ENCODE data around the gene TTL.
A peak's percentile ranks its signal among the peaks of the same experiment; 100 is the strongest.
"Not testable (repeated sequence)": the region's sequence is repeated elsewhere in the genome, so short reads cannot be mapped to it uniquely, and the experiment has no call there.

The TTL gene

GRCh38 chr2:112524276-112524675 is 42.3 kb downstream of the TTL start:
- DNase-seq, result not testable (repeated sequence)

GRCh38 chr2:112528541-112528940 is 46.6 kb downstream of the TTL start:
- no peak for DNase-seq

- no peak for DNase-seq
Observed at GRCh38 chr2:112529757-112530156, 47.8 kb downstream of the TTL start.

GRCh38 chr2:112530728-112531127 is 48.8 kb downstream of the TTL start:
- DNase-seq, result no peak

- no peak for DNase-seq
Observed at GRCh38 chr2:112534826-112535225, 52.9 kb downstream of the TTL start.

GRCh38 chr2:112536665-112537064 is 54.7 kb downstream of the TTL start:
- DNase-seq, result not testable (repeated sequence)

- no peak for DNase-seq
Observed at GRCh38 chr2:112539306-112539705, 57.4 kb downstream of the TTL start.

- no peak for DNase-seq
Observed at GRCh38 chr2:112540906-112541305, 59.0 kb downstream of the TTL start.

GRCh38 chr2:112541315-112542122 is 59.6 kb downstream of the TTL start:
- peak; percentile 70 for DNase-seq

GRCh38 chr2:112542123-112542983 is 60.4 kb downstream of the TTL start, which contains the start of gene POLR1B:
Gene POLR1B, plus strand, starts transcription at chr2:112542465. Its CDS starts 30 bp downstream, at chr2:112542495.
- peak; percentile 73 for DNase-seq

GRCh38 chr2:112542984-112543661 is 61.2 kb downstream of the TTL start:
- peak; percentile 5 for DNase-seq

- no peak for DNase-seq
Observed at GRCh38 chr2:112547333-112547732, 65.4 kb downstream of the TTL start.

GRCh38 chr2:112548980-112549379 is 67.0 kb downstream of the TTL start:
- no peak for DNase-seq

GRCh38 chr2:112566104-112566503 is 84.1 kb downstream of the TTL start:
- no peak for DNase-seq

- not testable (repeated sequence) for DNase-seq
Observed at GRCh38 chr2:112566508-112566907, 84.6 kb downstream of the TTL start.

GRCh38 chr2:112572005-112572404 is 90.0 kb downstream of the TTL start:
- DNase-seq, result no peak

GRCh38 chr2:112577756-112578155 is 95.8 kb downstream of the TTL start:
- no peak for DNase-seq

- no peak for DNase-seq
Observed at GRCh38 chr2:112579241-112579640, 97.3 kb downstream of the TTL start.

GRCh38 chr2:112580084-112580483 is 98.1 kb downstream of the TTL start:
- no peak for DNase-seq

- peak; percentile 43 for DNase-seq
Observed at GRCh38 chr2:112582314-112582746, 100.4 kb downstream of the TTL start.

GRCh38 chr2:112583497-112584133 is 101.7 kb downstream of the TTL start:
- DNase-seq, result peak; percentile 3

- DNase-seq, result peak; percentile 93
Observed at GRCh38 chr2:112584134-112584890, 102.4 kb downstream of the TTL start, which contains the start of gene CHCHD5. Gene CHCHD5, plus strand, starts transcription at chr2:112584609. Its CDS starts 39 bp downstream, at chr2:112584648.
